Body of pancreas (tissue), 4 donors: ENCODE results near the gene RAB7A. TPM values are rescaled to one million over a fixed set of nuclear protein-coding genes. Genes with fewer than 3 reads are reported as not detected.

Source experiments
- ATAC-seq: fragments of 150-250 bp; one replicate; pipeline ENCODE4 v1.9.1; 2016
- DNase-seq, 4 donors: peaks; one replicate each; pipeline ENCODE4 v3.0.0-alpha.2; 2019
- H3K27ac ChIP-seq, 4 donors: fragments of 200-600 bp; sonication (generic); 1 replicate in 3 of 4; 2 replicates in 1 of 4; pipeline versions ENCODE4 v1.5.1 to v1.6.1; 2016 to 2019; ENCODE audit warnings: mild to moderate bottlenecking in 1 of 4, mixed read lengths in 1 of 4, moderate library complexity in 1 of 4
- H3K27me3 ChIP-seq, 2 donors: fragments of 200-600 bp; sonication (generic); one replicate each; pipeline ENCODE4 v1.6.0; 2016; ENCODE audit warnings: mild to moderate bottlenecking in 1 of 2
- H3K36me3 ChIP-seq, 2 donors: fragments of 200-600 bp; sonication (generic); replicated peaks in 1 of 2; 2 replicates each; pipeline ENCODE4 v1.5.1; 2016; ENCODE audit warnings: low read depth in 2 of 2; ENCODE audit not compliant: insufficient read depth in 1 of 2
- H3K4me1 ChIP-seq: fragments of 200-600 bp; sonication (generic); one replicate; pipeline ENCODE4 v1.6.0; 2016
- H3K4me3 ChIP-seq, 2 donors: fragments of 200-600 bp; sonication (generic); 1 replicate in 1 of 2; 2 replicates in 1 of 2; pipeline ENCODE4 v1.5.1; 2016 to 2019
- H3K9me3 ChIP-seq, 3 donors: fragments of 200-600 bp; sonication (generic); 1 replicate in 2 of 3; 2 replicates in 1 of 3; pipeline ENCODE4 v1.5.1; 2016
- CTCF ChIP-seq, 7 experiments: fragments of 450-650 bp in 4 of 7; fragments of 200-600 bp in 3 of 7; sonication (generic) in 3 of 7; IDR thresholded peaks; one replicate each; pipeline ENCODE4 v1.5.1; 2016 to 2019; ENCODE audit warnings: antibody characterized with exemption in 7 of 7
- POLR2A ChIP-seq, 3 donors: fragments of 450-650 bp; IDR thresholded peaks; one replicate each; pipeline ENCODE4 v1.6.1; 2016; ENCODE audit warnings: antibody characterized with exemption in 3 of 3, mild to moderate bottlenecking in 2 of 3
- WGBS, 2 donors: methylation state at CpG; one replicate each; pipeline ENCODE4 v1.1.5; 2017; 5-methylcytosine and 5-hydroxymethylcytosine counted together
- intact Hi-C: fragments of 100-400 bp; cut with DNase I; formaldehyde crosslinking; loops from one replicate; pipeline ENCODE4 v1.15.1; 2023
- total RNA-seq, 2 donors: library from RNA; depleted of rRNA; stranded (reverse); fragments of >200 nt; gene quantifications; one replicate each; pipeline ENCODE4 v1.1.0, GENCODE V29; 2016

The RAB7A gene
- total RNA-seq, 2 donors from 2014 or later: 45.7 to 64.9 TPM

GRCh38 chr3:128835096-128835495 is 109.1 kb downstream of the RAB7A start:
- no peaks in the 10 kb centered on the region for H3K27me3 ChIP-seq
- no peak overlapping the region for H3K4me3 ChIP-seq
- H3K27ac ChIP-seq: no peak overlapping the region
- no peaks in the 10 kb centered on the region for H3K9me3 ChIP-seq
- WGBS, 2 donors: 72 to 82% methylated on average over 4 of the region's 4 CpGs
- DNase-seq (no peak), ATAC-seq (no peak)
- intact Hi-C loops: no loop called here
- H3K4me1 ChIP-seq: no peaks in the 10 kb centered on the region
- TF ChIP-seq CTCF (IDR thresholded peaks at IDR 0.05): no peak
- no peaks in the 10 kb centered on the region for H3K36me3 ChIP-seq

- intact Hi-C loops: no loop called here
- peaks cover 10% of the 10 kb centered on the region for H3K4me1 ChIP-seq
- 83 to 87% methylated on average over 10 of the region's 10 CpGs for WGBS, 2 donors
- H3K36me3 ChIP-seq: no peaks in the 10 kb centered on the region
- H3K4me3 ChIP-seq: no peak overlapping the region
- no peak for DNase-seq
- ATAC-seq: no peak
- H3K27me3 ChIP-seq: no peaks in the 10 kb centered on the region
- H3K27ac ChIP-seq: no peak overlapping the region
- H3K9me3 ChIP-seq: no peaks in the 10 kb centered on the region
- TF ChIP-seq POLR2A (IDR thresholded peaks at IDR 0.05) (no peak), CTCF (IDR thresholded peaks at IDR 0.05) (no peak)
Observed at GRCh38 chr3:128841926-128842920, 116.2 kb downstream of the RAB7A start.

- intact Hi-C loops: no loop called here
- peaks cover 10% of the 10 kb centered on the region for H3K4me1 ChIP-seq
- no peak for ATAC-seq
- 84 to 85% methylated on average over 4 to 6 of the region's 6 CpGs for WGBS, 2 donors
- TF ChIP-seq CTCF (IDR thresholded peaks at IDR 0.05) (no peak), POLR2A (IDR thresholded peaks at IDR 0.05) (no peak)
- no peak overlapping the region for H3K27ac ChIP-seq
- no peak for DNase-seq
- no peak overlapping the region for H3K4me3 ChIP-seq
- H3K36me3 ChIP-seq: no peaks in the 10 kb centered on the region
- H3K27me3 ChIP-seq: no peaks in the 10 kb centered on the region
- no peaks in the 10 kb centered on the region for H3K9me3 ChIP-seq
Observed at GRCh38 chr3:128844502-128844901, 118.5 kb downstream of the RAB7A start.

GRCh38 chr3:128845119-128845777 is 119.3 kb downstream of the RAB7A start:
- H3K4me1 ChIP-seq: peaks cover 10% of the 10 kb centered on the region
- no peaks in the 10 kb centered on the region for H3K9me3 ChIP-seq
- H3K4me3 ChIP-seq: no peak overlapping the region
- WGBS, 2 donors: 31 to 37% methylated on average over 12 to 14 of the region's 14 CpGs
- H3K27me3 ChIP-seq: no peaks in the 10 kb centered on the region
- TF ChIP-seq CTCF (IDR thresholded peaks at IDR 0.05) (no peak), POLR2A (IDR thresholded peaks at IDR 0.05) (no peak)
- no peak overlapping the region for H3K27ac ChIP-seq
- intact Hi-C loops: no loop called here
- H3K36me3 ChIP-seq: no peaks in the 10 kb centered on the region
- no peak for ATAC-seq
- DNase-seq: no peak
